ENCODE results near the gene FLRT1. TPM values are rescaled to one million over a fixed set of nuclear protein-coding genes. Genes with fewer than 3 reads are reported as not detected.

FLRT1 gene
- polyA plus RNA-seq, 6 donors from 2014 or later: not detected

GRCh38 chr11:64021757-64022093 is 14.0 kb upstream of the FLRT1 start:
- H3K27ac Mint-ChIP-seq: no peak overlapping the region
- H3K4me3 Mint-ChIP-seq: no peak overlapping the region
- H3K9me3 Mint-ChIP-seq: no peaks in the 10 kb centered on the region
- H3K4me1 Mint-ChIP-seq: no peaks in the 10 kb centered on the region
- H3K36me3 Mint-ChIP-seq: no peaks in the 10 kb centered on the region
- H3K27me3 Mint-ChIP-seq: peaks cover 0 to 4% (median 4%) of the 10 kb centered on the region in 3 donors
- no peak for ATAC-seq (ENCODE audit: low read depth in 2 of 2)
- DNase-seq: no peak

GRCh38 chr11:64022125-64022784 is 13.5 kb upstream of the FLRT1 start:
- no peak for DNase-seq
- no peak overlapping the region for H3K4me3 Mint-ChIP-seq
- no peaks in the 10 kb centered on the region for H3K9me3 Mint-ChIP-seq
- H3K27ac Mint-ChIP-seq: peak overlapping the region in 1 of 6 donors; percentile 83
- H3K36me3 Mint-ChIP-seq: no peaks in the 10 kb centered on the region
- no peak for ATAC-seq (ENCODE audit: low read depth in 2 of 2)
- H3K4me1 Mint-ChIP-seq: no peaks in the 10 kb centered on the region
- H3K27me3 Mint-ChIP-seq: peaks cover 0 to 10% (median 9%) of the 10 kb centered on the region in 3 donors

- peaks cover 0 to 5% (median 0%) of the 10 kb centered on the region in 3 donors for H3K4me1 Mint-ChIP-seq
- no peak overlapping the region for H3K27ac Mint-ChIP-seq
- peaks cover 0 to 2% (median 0%) of the 10 kb centered on the region in 7 donors for H3K9me3 Mint-ChIP-seq
- H3K36me3 Mint-ChIP-seq: no peaks in the 10 kb centered on the region
- peak overlapping the region in 1 of 8 donors; percentile 58 for H3K4me3 Mint-ChIP-seq
- ATAC-seq (ENCODE audit: low read depth in 2 of 2) (no peak), DNase-seq (no peak)
- peaks cover 0 to 20% (median 19%) of the 10 kb centered on the region in 3 donors for H3K27me3 Mint-ChIP-seq
These were observed 11.7 kb upstream of the FLRT1 start for GRCh38 chr11:64023712-64024710.

GRCh38 chr11:64025205-64025604 is 10.5 kb upstream of the FLRT1 start:
- H3K27ac Mint-ChIP-seq: no peak overlapping the region
- no peak for DNase-seq

GRCh38 chr11:64026575-64027205 is 9.0 kb upstream of the FLRT1 start:
- DNase-seq (no peak), ATAC-seq (ENCODE audit: low read depth in 2 of 2) (no peak)
- peaks cover 5 to 42% (median 38%) of the 10 kb centered on the region in 3 donors for H3K27me3 Mint-ChIP-seq
- H3K4me1 Mint-ChIP-seq: peaks cover 0 to 5% (median 4%) of the 10 kb centered on the region in 3 donors
- H3K9me3 Mint-ChIP-seq: peaks cover 0 to 2% (median 0%) of the 10 kb centered on the region in 7 donors
- H3K36me3 Mint-ChIP-seq: no peaks in the 10 kb centered on the region
- peak overlapping the region in 1 of 6 donors; percentile 44 for H3K27ac Mint-ChIP-seq
- H3K4me3 Mint-ChIP-seq: no peak overlapping the region

More at GRCh38 chr11:64025205-64025604, 10.5 kb upstream of the FLRT1 start:
- H3K9me3 Mint-ChIP-seq: peaks cover 0 to 2% (median 0%) of the 10 kb centered on the region in 7 donors
- H3K4me3 Mint-ChIP-seq: no peak overlapping the region
- no peaks in the 10 kb centered on the region for H3K36me3 Mint-ChIP-seq
- ATAC-seq (ENCODE audit: low read depth in 2 of 2): no peak
- H3K27me3 Mint-ChIP-seq: peaks cover under 1 to 32% (median 31%) of the 10 kb centered on the region in 3 donors
- peaks cover 0 to 5% (median 4%) of the 10 kb centered on the region in 3 donors for H3K4me1 Mint-ChIP-seq

- peaks cover 0 to 5% (median 4%) of the 10 kb centered on the region in 3 donors for H3K4me1 Mint-ChIP-seq
- H3K27me3 Mint-ChIP-seq: peaks cover 9 to 48% (median 46%) of the 10 kb centered on the region in 3 donors
- no peak overlapping the region for H3K27ac Mint-ChIP-seq
- H3K36me3 Mint-ChIP-seq: no peaks in the 10 kb centered on the region
- DNase-seq (no peak), ATAC-seq (ENCODE audit: low read depth in 2 of 2) (no peak)
- H3K9me3 Mint-ChIP-seq: peaks cover 0 to 2% (median 0%) of the 10 kb centered on the region in 7 donors
- peak overlapping the region in 1 of 8 donors; percentile 12 for H3K4me3 Mint-ChIP-seq
These were observed 7.9 kb upstream of the FLRT1 start for GRCh38 chr11:64027651-64028397.

- ATAC-seq (ENCODE audit: low read depth in 2 of 2): no peak
- Mint-ChIP-seq H3K36me3 (no peaks in the 10 kb centered on the region), H3K4me3 (no peak overlapping the region), H3K4me1 (peaks cover 0 to 5% (median 4%) of the 10 kb centered on the region in 3 donors), H3K27ac (no peak overlapping the region), H3K27me3 (peaks cover 13 to 52% (median 49%) of the 10 kb centered on the region in 3 donors), H3K9me3 (peaks cover 0 to 2% (median 0%) of the 10 kb centered on the region in 7 donors)
- DNase-seq: no peak
These were observed 7.2 kb upstream of the FLRT1 start for GRCh38 chr11:64028398-64029115.

- DNase-seq (no peak), ATAC-seq (ENCODE audit: low read depth in 2 of 2) (no peak)
- H3K4me3 Mint-ChIP-seq: no peak overlapping the region
- peaks cover 4 to 10% (median 5%) of the 10 kb centered on the region in 3 donors for H3K4me1 Mint-ChIP-seq
- no peaks in the 10 kb centered on the region for H3K36me3 Mint-ChIP-seq
- no peak overlapping the region for H3K27ac Mint-ChIP-seq
- peaks cover 22 to 63% (median 60%) of the 10 kb centered on the region in 3 donors for H3K27me3 Mint-ChIP-seq
- peaks cover 0 to 2% (median 0%) of the 10 kb centered on the region in 7 donors for H3K9me3 Mint-ChIP-seq
These were observed 6.0 kb upstream of the FLRT1 start for GRCh38 chr11:64029773-64030172.

GRCh38 chr11:64031001-64031400 is 4.7 kb upstream of the FLRT1 start:
- Mint-ChIP-seq H3K36me3 (peaks cover 0 to 6% of the 10 kb centered on the region in 2 donors), H3K4me3 (no peak overlapping the region), H3K4me1 (peaks cover 9 to 17% (median 11%) of the 10 kb centered on the region in 3 donors), H3K9me3 (peaks cover 0 to 2% (median 0%) of the 10 kb centered on the region in 7 donors), H3K27ac (no peak overlapping the region), H3K27me3 (peaks cover 26 to 71% (median 67%) of the 10 kb centered on the region in 3 donors)
- ATAC-seq (ENCODE audit: low read depth in 2 of 2) (no peak), DNase-seq (no peak)

- ATAC-seq (ENCODE audit: low read depth in 2 of 2): no peak
- no peak for DNase-seq
- H3K27me3 Mint-ChIP-seq: peaks cover 26 to 64% (median 63%) of the 10 kb centered on the region in 3 donors
- H3K4me1 Mint-ChIP-seq: peaks cover 9 to 17% (median 11%) of the 10 kb centered on the region in 3 donors
- H3K4me3 Mint-ChIP-seq: peak overlapping the region in 1 of 8 donors; percentile 55
- H3K27ac Mint-ChIP-seq: no peak overlapping the region
- H3K9me3 Mint-ChIP-seq: peaks cover 0 to 2% (median 0%) of the 10 kb centered on the region in 7 donors
- peaks cover 0 to 6% of the 10 kb centered on the region in 2 donors for H3K36me3 Mint-ChIP-seq
These were observed 3.7 kb upstream of the FLRT1 start for GRCh38 chr11:64032050-64032449.

GRCh38 chr11:64034411-64034811 is 1.3 kb upstream of the FLRT1 start:
- Mint-ChIP-seq H3K4me3 (peak overlapping the region in 5 of 8 donors; percentile 23 to 84 (median 55)), H3K27ac (peak overlapping the region in 1 of 6 donors; percentile 90), H3K4me1 (peaks cover 7 to 12% (median 11%) of the 10 kb centered on the region in 3 donors), H3K9me3 (no peaks in the 10 kb centered on the region), H3K27me3 (peaks cover 26 to 70% (median 48%) of the 10 kb centered on the region in 3 donors), H3K36me3 (peaks cover 0 to 6% of the 10 kb centered on the region in 2 donors)
- no peak for DNase-seq
- ATAC-seq (ENCODE audit: low read depth in 2 of 2): no peak

GRCh38 chr11:64035081-64035524 is 628 bp upstream of the FLRT1 start:
- ATAC-seq (ENCODE audit: low read depth in 2 of 2) (no peak), DNase-seq (no peak)
- Mint-ChIP-seq H3K27ac (no peak overlapping the region), H3K4me3 (peak overlapping the region in 7 of 8 donors; percentile 52 to 90 (median 81)), H3K9me3 (no peaks in the 10 kb centered on the region), H3K27me3 (peaks cover 26 to 70% (median 48%) of the 10 kb centered on the region in 3 donors), H3K4me1 (peaks cover 6 to 12% (median 11%) of the 10 kb centered on the region in 3 donors), H3K36me3 (peaks cover 0 to 6% of the 10 kb centered on the region in 2 donors)
